ENCODE measurements around the gene TSFM.

GRCh38 chr12:57739387-57739786, 43.2 kb upstream of the TSFM start:
- TF ChIP-seq CTCF (IDR thresholded peaks at IDR 0.05 in 2 of 3, conservative IDR thresholded peaks at IDR 0.05 in 1 of 3; ENCODE audit: borderline replicate concordance in 1 of 3, insufficient read depth in 1 of 3, low read depth in 2 of 3, low read length in 2 of 3): no peak
- TF ChIP-seq MAX (IDR thresholded peaks at IDR 0.05): no peak
- no peak for TF ChIP-seq ATF3 (IDR thresholded peaks at IDR 0.05)
- TF ChIP-seq ZFX (IDR thresholded peaks at IDR 0.05): no peak
- no peak for TF ChIP-seq POLR2A (IDR thresholded peaks at IDR 0.05; ENCODE audit: borderline replicate concordance, extremely low read depth, insufficient read depth, insufficient read length)
- TF ChIP-seq ZBTB33 (IDR thresholded peaks at IDR 0.05; ENCODE audit: extremely low read depth, insufficient replicate concordance, low read length): no peak
- no peak for TF ChIP-seq RAD21 (IDR thresholded peaks at IDR 0.05; ENCODE audit: low read depth)
- no peak for TF ChIP-seq TCF7L2 (IDR thresholded peaks at IDR 0.05; ENCODE audit: borderline replicate concordance, extremely low read depth, insufficient read depth, insufficient read length)
- no peak for TF ChIP-seq POLR2AphosphoS5 (IDR thresholded peaks at IDR 0.05; ENCODE audit: low read depth, low read length)
- TF ChIP-seq EZH2phosphoT487 (IDR thresholded peaks at IDR 0.05; ENCODE audit: borderline replicate concordance): no peak
- no peak for TF ChIP-seq ZNF274 (IDR thresholded peaks at IDR 0.05; ENCODE audit: low read depth, low read length)
